GM18511 (cell line): ENCODE results near the gene FER.

ENCODE experiments used
- ATAC-seq: cut with Tn5 transposase; IDR thresholded peaks from one replicate; pipeline ENCODE4 v1.9.1; 2021; ENCODE audit warnings: mild to moderate bottlenecking, moderate library complexity; ENCODE audit not compliant: unreplicated experiment

Gene FER

GRCh38 chr5:109224276-109224882 lies 476.7 kb downstream of the FER start:
- no peak for ATAC-seq

DNA sequence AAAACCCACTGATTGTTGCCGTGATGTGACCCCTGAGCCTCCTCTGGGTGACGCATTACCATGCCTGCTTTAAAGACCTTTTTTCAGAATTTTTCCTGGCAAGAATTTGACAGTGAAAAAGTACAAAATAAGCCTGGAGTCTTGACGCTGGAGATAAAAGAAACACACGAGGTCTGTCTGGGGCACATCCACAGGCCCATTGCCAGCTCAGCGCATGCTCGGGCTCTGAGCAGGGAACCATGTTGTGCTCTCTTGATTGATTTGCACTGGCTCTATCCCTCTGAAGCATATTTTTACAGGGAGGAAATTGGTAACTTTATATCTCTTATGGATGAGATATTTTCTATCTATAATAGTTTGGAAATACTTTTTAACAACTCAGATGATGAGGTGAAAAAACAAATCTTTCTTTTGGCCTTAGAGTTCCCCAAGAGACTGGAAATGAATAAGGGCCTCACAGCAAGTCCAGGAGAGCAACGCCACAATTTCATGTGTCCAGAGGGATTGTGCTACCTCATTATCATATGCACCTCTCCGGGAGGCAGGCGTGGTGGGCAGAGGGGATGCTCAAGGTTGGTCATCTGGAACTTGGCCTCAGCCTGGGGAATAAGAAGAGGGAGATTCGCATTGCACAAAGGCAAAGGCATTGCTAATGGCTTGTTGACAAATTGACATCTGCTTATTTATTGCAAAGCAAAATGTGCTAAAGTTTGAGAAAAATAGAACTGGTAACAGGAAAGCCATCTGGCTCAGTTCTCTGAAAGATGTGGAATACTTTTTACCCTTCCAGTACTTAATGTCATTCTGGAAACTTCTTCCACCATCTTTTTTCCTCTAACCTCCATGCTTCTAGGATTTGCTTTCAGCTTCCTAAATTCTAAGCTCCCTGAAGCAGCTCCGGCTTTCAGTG lies 478.3 kb downstream of the FER start:
- no peak for ATAC-seq

DNA sequence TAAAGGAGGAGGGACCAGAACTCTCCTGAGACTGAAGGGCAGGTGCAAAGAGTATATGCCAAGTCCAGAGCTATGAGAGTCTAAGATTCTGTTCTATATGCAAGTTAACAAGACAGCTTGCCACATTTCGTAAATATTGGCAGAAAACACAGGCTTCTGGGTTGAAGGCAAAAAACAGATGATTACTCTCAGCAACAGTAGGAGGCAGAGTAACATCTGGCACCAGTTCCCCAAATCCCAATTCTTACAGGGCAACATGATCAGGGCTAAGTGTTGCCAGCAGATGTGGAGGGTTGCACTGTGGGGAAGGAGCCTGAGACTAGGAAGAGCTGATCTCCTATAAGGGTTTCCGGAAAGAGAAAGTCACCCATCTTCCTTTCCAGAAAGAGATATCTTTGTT lies 482.7 kb downstream of the FER start:
- ATAC-seq = no peak

- no peak for ATAC-seq
Observed at GRCh38 chr5:109231331-109231730, 483.6 kb downstream of the FER start.

DNA sequence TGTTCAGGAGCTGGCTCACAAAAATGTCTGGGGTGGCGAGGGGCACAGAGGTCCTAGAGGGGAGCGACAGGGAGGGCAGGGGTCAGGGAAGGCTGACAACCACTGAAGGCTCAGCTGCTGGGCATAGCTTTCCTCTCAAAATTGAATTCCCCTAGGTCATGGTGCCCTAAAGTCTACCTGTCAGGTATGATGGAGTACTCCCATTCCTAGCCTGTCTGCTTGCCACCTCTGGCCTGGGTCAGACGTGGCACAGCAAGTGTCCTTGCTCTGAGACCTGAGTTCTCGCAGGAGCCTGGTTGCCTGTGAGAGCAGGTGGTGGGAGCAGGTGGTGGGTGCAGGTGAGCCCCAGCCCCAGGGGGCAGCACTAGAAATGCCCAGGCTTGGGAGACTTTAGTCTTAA lies 486.7 kb downstream of the FER start:
- ATAC-seq = no peak

GRCh38 chr5:109239456-109239855 lies 491.8 kb downstream of the FER start:
- no peak for ATAC-seq

DNA sequence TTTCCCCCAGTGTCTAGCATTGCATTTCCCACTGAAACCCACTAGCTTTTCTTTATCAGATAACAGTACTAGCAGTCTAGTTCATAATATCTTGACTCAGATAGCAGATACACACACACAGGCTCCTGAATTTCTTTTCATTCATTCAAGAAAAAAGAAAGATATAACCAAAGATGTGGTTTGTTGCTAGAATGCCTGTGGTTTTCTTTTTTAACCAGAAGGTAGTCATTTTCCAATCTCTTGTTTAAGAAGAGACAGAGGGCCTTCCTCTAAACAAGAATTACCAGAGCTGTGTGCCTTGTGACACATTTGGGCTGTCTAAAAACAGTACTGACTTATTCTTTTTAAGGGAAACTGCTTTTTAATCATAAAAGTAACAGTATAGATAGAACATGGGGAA lies 494.8 kb downstream of the FER start:
- ATAC-seq = no peak

DNA sequence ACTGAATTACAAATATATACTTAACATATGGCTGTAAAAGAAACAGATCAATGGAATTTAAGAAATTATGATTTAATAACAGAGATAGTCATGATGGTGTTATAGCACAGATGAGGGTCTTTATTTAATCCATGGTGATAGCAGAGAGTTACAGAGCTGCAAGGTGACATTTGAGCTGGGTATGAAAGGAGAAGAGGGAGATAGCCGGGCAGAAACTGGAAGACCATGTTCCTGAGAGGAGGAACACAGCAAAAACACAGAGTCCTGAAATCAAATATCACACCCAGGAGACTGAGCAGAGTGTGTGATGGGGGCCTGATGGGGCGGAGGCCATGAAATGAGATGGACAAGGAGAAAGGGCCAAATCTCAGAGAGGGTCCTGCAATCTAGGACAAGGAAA lies 498.7 kb downstream of the FER start:
- no peak for ATAC-seq
